ENCODE data around the gene TP53RK. TPM values are rescaled to one million over a fixed set of nuclear protein-coding genes. Genes with fewer than 3 reads are reported as not detected.

TP53RK gene
- total RNA-seq, 6 donors from 2014 or later = 8.1 to 21.9 (median 12.5) TPM

- Histone ChIP-seq H3K27ac (no peak overlapping the region), H3K27me3 (no peaks in the 10 kb centered on the region), H3K36me3 (no peaks in the 10 kb centered on the region), H3K4me3 (no peak overlapping the region), H3K4me1 (no peaks in the 10 kb centered on the region), H3K9me3 (no peaks in the 10 kb centered on the region)
- ATAC-seq (ENCODE audit: low FRiP score in 2 of 2) = no peak
- TF ChIP-seq CTCF (IDR thresholded peaks at IDR 0.05) = no peak
- no peak for TF ChIP-seq POLR2A (IDR thresholded peaks at IDR 0.05)
- TF ChIP-seq POLR2AphosphoS5 (IDR thresholded peaks at IDR 0.05) = no peak
- no peak for TF ChIP-seq EP300 (IDR thresholded peaks at IDR 0.05)
- no peak for DNase-seq
- WGBS, 2 donors = 90% methylated on average over 11 of the region's 11 CpGs
Observed at GRCh38 chr20:46637020-46637419, 52.2 kb downstream of the TP53RK start.

GRCh38 chr20:46636514-46636913 is 52.7 kb downstream of the TP53RK start:
- no peak overlapping the region for H3K27ac ChIP-seq

GRCh38 chr20:46635514-46636136 is 53.6 kb downstream of the TP53RK start:
- TF ChIP-seq POLR2AphosphoS5 (IDR thresholded peaks at IDR 0.05) = no peak
- TF ChIP-seq EP300 (IDR thresholded peaks at IDR 0.05) = no peak
- TF ChIP-seq POLR2A (IDR thresholded peaks at IDR 0.05) = no peak
- TF ChIP-seq CTCF (IDR thresholded peaks at IDR 0.05) = no peak
- WGBS, 2 donors = 74 to 82% methylated on average over 5 of the region's 5 CpGs
- Histone ChIP-seq H3K9me3 (no peaks in the 10 kb centered on the region), H3K27me3 (no peaks in the 10 kb centered on the region), H3K27ac (no peak overlapping the region), H3K4me3 (no peak overlapping the region), H3K36me3 (no peaks in the 10 kb centered on the region), H3K4me1 (no peaks in the 10 kb centered on the region)
- DNase-seq (no peak), ATAC-seq (ENCODE audit: low FRiP score in 2 of 2) (no peak)

More at GRCh38 chr20:46636514-46636913, 52.7 kb downstream of the TP53RK start:
- no peak for DNase-seq
- Histone ChIP-seq H3K36me3 (no peaks in the 10 kb centered on the region), H3K9me3 (no peaks in the 10 kb centered on the region), H3K27me3 (no peaks in the 10 kb centered on the region), H3K4me1 (no peaks in the 10 kb centered on the region), H3K4me3 (no peak overlapping the region)
- WGBS, 2 donors = 86 to 96% methylated on average over 4 of the region's 4 CpGs
- ATAC-seq (ENCODE audit: low FRiP score in 2 of 2) = no peak
- no peak for TF ChIP-seq EP300 (IDR thresholded peaks at IDR 0.05)
- no peak for TF ChIP-seq CTCF (IDR thresholded peaks at IDR 0.05)
- no peak for TF ChIP-seq POLR2A (IDR thresholded peaks at IDR 0.05)

- WGBS, 2 donors = 67 to 81% methylated on average over 6 of the region's 6 CpGs
- H3K4me1 ChIP-seq = no peaks in the 10 kb centered on the region
- peaks cover 0 to 7% (median under 1%) of the 10 kb centered on the region in 4 donors for H3K9me3 ChIP-seq
- H3K27ac ChIP-seq = no peak overlapping the region
- no peak overlapping the region for H3K4me3 ChIP-seq
- ATAC-seq (ENCODE audit: low FRiP score in 2 of 2) (no peak), DNase-seq (no peak)
- no peaks in the 10 kb centered on the region for H3K27me3 ChIP-seq
- no peak for TF ChIP-seq CTCF (IDR thresholded peaks at IDR 0.05)
- H3K36me3 ChIP-seq = no peaks in the 10 kb centered on the region
Observed at GRCh38 chr20:46634528-46634927, 54.7 kb downstream of the TP53RK start.

Other genes with a start within 250 kb of the TP53RK start
- 10 to 100 TPM in 2 of 6 donors, 1 to 10 TPM in 4; 1.9 to 27.2 (median 5.2) TPM for gene ZNF334, start 175.9 kb downstream of the TP53RK start, total RNA-seq
- not detected for gene OCSTAMP, start 138.8 kb downstream of the TP53RK start, total RNA-seq
- 10 to 100 TPM in 1 of 6 donors, 1 to 10 TPM in 4, under 1 TPM in 1; 0.88 to 11.5 (median 1.3) TPM for gene SLC13A3, start 38.0 kb downstream of the TP53RK start, total RNA-seq
- gene SLC2A10, start 20.2 kb upstream of the TP53RK start, total RNA-seq = 10 to 100 TPM in 4 of 6 donors, 1 to 10 TPM in 2; 5.5 to 93.2 (median 13.8) TPM
- 1 to 10 TPM in 5 of 6 donors, under 1 TPM in 1; 0.66 to 9.4 (median 3.0) TPM for gene EYA2, start 205.4 kb upstream of the TP53RK start, total RNA-seq

Data from upper lobe of left lung (tissue), 6 donors.